WTC11 (cell line): ENCODE data around the gene VPS41. TPM values are rescaled to one million over a fixed set of nuclear protein-coding genes. Genes with fewer than 3 reads are reported as not detected.

Source experiments
- ATAC-seq: fragments of 200-7000 bp; cut with Tn5 transposase; 2 replicates; pipeline ENCODE4 v1.10.0; 2021; ENCODE audit warnings: mild to moderate bottlenecking, moderate library complexity
- CTCF ChIA-PET: fragments of 300-600 bp; sonication (Branson Sonifier 250); formaldehyde crosslinking; loops from one replicate; lab custom pipeline; 2021; ENCODE audit warnings: antibody characterized with exemption; lab: Charles Lee
- POLR2A ChIA-PET: fragments of 350-600 bp; sonication (Branson Sonifier 250); formaldehyde crosslinking; loops from one replicate; lab custom pipeline; 2021; ENCODE audit warnings: antibody characterized with exemption; lab: Charles Lee
- DNase-seq: peaks from one replicate; pipeline ENCODE4 v3.0.0; 2021; ENCODE audit warnings: low spot score
- H3K27ac Mint-ChIP-seq: 2 replicates; pipeline ENCODE4 v1.8.0; 2021; ENCODE audit warnings: mixed read lengths
- H3K27me3 Mint-ChIP-seq: 2 replicates; pipeline ENCODE4 v1.8.0; 2021; ENCODE audit warnings: low read depth, mild to moderate bottlenecking, moderate library complexity, mixed read lengths
- H3K36me3 Mint-ChIP-seq: 2 replicates; pipeline ENCODE4 v1.8.0; 2021; ENCODE audit warnings: mixed read lengths
- H3K4me1 Mint-ChIP-seq: 2 replicates; pipeline ENCODE4 v1.8.0; 2022; ENCODE audit warnings: mixed read lengths
- H3K4me3 Mint-ChIP-seq: 2 replicates; pipeline ENCODE4 v1.8.0; 2021; ENCODE audit warnings: mild to moderate bottlenecking, moderate library complexity, mixed read lengths
- H3K9me3 Mint-ChIP-seq: 2 replicates; pipeline ENCODE4 v1.8.0; 2021; ENCODE audit warnings: mixed read lengths
- ATF2 ChIP-seq: sonication (generic); formaldehyde crosslinking; IDR thresholded peaks from 2 replicates; pipeline ENCODE4 v1.8.1; 2022; ENCODE audit warnings: low read depth, missing genetic modification reagents, borderline replicate concordance
- ATF6 ChIP-seq: sonication (generic); formaldehyde crosslinking; IDR thresholded peaks from 2 replicates; pipeline ENCODE4 v1.8.1; 2023; ENCODE audit warnings: mild to moderate bottlenecking, missing genetic modification reagents
- CTCF ChIP-seq: fragments of 200-600 bp; IDR thresholded peaks from 2 replicates; pipeline ENCODE4 v1.8.0; 2022; ENCODE audit warnings: antibody characterized with exemption
- FOXJ3 ChIP-seq: sonication (generic); formaldehyde crosslinking; IDR thresholded peaks from 2 replicates; pipeline ENCODE4 v1.9.0; 2021; ENCODE audit warnings: missing genetic modification reagents, mild to moderate bottlenecking, borderline replicate concordance
- HMGA2 ChIP-seq: fragments of 250-450 bp; sonication (Bioruptor Pico); IDR thresholded peaks from 2 replicates; pipeline ENCODE4 v1.4.0; 2021; ENCODE audit warnings: mild to moderate bottlenecking, moderate library complexity
- JUN ChIP-seq: sonication (generic); formaldehyde crosslinking; IDR thresholded peaks from 2 replicates; pipeline ENCODE4 v1.8.0; 2023; ENCODE audit warnings: mild to moderate bottlenecking, missing genetic modification reagents
- MLX ChIP-seq: sonication (generic); formaldehyde crosslinking; IDR thresholded peaks from 2 replicates; pipeline ENCODE4 v1.8.1; 2023; ENCODE audit warnings: mild to moderate bottlenecking, missing genetic modification reagents, moderate library complexity
- MYBL2 ChIP-seq: sonication (generic); formaldehyde crosslinking; IDR thresholded peaks from 2 replicates; pipeline ENCODE4 v1.8.1; 2023; ENCODE audit warnings: mild to moderate bottlenecking, moderate library complexity, missing genetic modification reagents
- NR2C2 ChIP-seq: sonication (generic); formaldehyde crosslinking; IDR thresholded peaks from 2 replicates; pipeline ENCODE4 v1.8.0; 2022; ENCODE audit warnings: mild to moderate bottlenecking, missing genetic modification reagents
- PRRX2 ChIP-seq: fragments of 250-450 bp; sonication (Bioruptor Pico); IDR thresholded peaks from 2 replicates; pipeline ENCODE4 v1.8.0; 2021; ENCODE audit warnings: mild to moderate bottlenecking
- RELA ChIP-seq: sonication (generic); formaldehyde crosslinking; IDR thresholded peaks from 2 replicates; pipeline ENCODE4 v1.8.1; 2022; ENCODE audit warnings: missing genetic modification reagents, mild to moderate bottlenecking, borderline replicate concordance
- SMAD4 ChIP-seq: sonication (generic); formaldehyde crosslinking; IDR thresholded peaks from 2 replicates; pipeline ENCODE4 v1.8.0; 2022; ENCODE audit warnings: mild to moderate bottlenecking, missing genetic modification reagents
- SP1 ChIP-seq: sonication (generic); formaldehyde crosslinking; conservative IDR thresholded peaks from 2 replicates; pipeline ENCODE4 v1.8.1; 2022; ENCODE audit warnings: missing genetic modification reagents
- STAT6 ChIP-seq: sonication (generic); formaldehyde crosslinking; conservative IDR thresholded peaks from 2 replicates; pipeline ENCODE4 v1.8.1; 2023; ENCODE audit warnings: mild to moderate bottlenecking, low read depth, missing genetic modification reagents, moderate library complexity
- TEAD4 ChIP-seq: sonication (generic); formaldehyde crosslinking; IDR thresholded peaks from 2 replicates; pipeline ENCODE4 v1.8.0; 2022; ENCODE audit warnings: mild to moderate bottlenecking, missing genetic modification reagents
- TP53 ChIP-seq: sonication (generic); formaldehyde crosslinking; IDR thresholded peaks from 2 replicates; pipeline ENCODE4 v1.8.1; 2023; ENCODE audit warnings: mild to moderate bottlenecking, missing genetic modification reagents
- ZNF121 ChIP-seq: sonication (generic); formaldehyde crosslinking; IDR thresholded peaks from 2 replicates; pipeline ENCODE4 v1.8.0; 2023; ENCODE audit warnings: missing genetic modification reagents
- ZNF423 ChIP-seq: fragments of 250-450 bp; sonication (Bioruptor Pico); IDR thresholded peaks from 2 replicates; pipeline ENCODE4 v2.1.2; 2022; ENCODE audit warnings: mild to moderate bottlenecking, moderate library complexity
- total RNA-seq: library from RNA; stranded (reverse); gene quantifications from 3 replicates; pipeline ENCODE4 v1.2.3, GENCODE V29; 2021
- TF ChIP-seq, protein P1 (sequence below): sonication (generic); formaldehyde crosslinking; conservative IDR thresholded peaks from 2 replicates; pipeline ENCODE4 v1.8.1; 2022; ENCODE audit warnings: mild to moderate bottlenecking, missing genetic modification reagents
- TF ChIP-seq, protein P2 (sequence below): sonication (generic); formaldehyde crosslinking; IDR thresholded peaks from 2 replicates; pipeline ENCODE4 v1.8.0; 2023; ENCODE audit warnings: mild to moderate bottlenecking, missing genetic modification reagents
- TF ChIP-seq, protein P3 (sequence below): sonication (generic); formaldehyde crosslinking; IDR thresholded peaks from 2 replicates; pipeline ENCODE4 v1.8.0; 2022; ENCODE audit warnings: mild to moderate bottlenecking, missing genetic modification reagents

VPS41 gene
- total RNA-seq, 1 experiment from 2014 or later, result 50.3 TPM

DNA sequence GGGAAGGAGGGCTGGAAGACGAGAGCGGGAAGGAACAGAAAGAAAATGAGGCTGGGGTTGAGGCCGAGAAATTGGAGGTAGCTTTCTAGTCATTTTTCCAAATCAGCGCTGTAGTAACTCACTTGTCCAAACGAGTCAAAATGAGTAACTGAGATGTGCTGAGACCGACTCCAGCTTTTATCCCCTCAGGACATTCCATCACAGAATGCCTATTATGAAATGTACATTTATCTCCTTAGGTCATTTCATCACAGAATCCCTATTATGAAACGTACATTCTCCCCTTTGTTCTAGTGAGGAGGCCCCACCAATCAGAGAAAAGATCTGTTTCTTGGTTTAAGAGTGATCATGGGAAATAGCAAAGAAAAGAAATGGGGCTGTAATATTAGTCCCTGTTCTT lies 222.1 kb downstream of the VPS41 start (continued):
- TF ChIP-seq STAT6 (CRISPR knock-in tag) (no peak), SMAD4 (CRISPR knock-in tag) (no peak), FOXJ3 (CRISPR knock-in tag) (no peak), HMGA2 (CRISPR knock-in tag) (no peak), TP53 (CRISPR knock-in tag) (no peak), NR2C2 (no peak)
- TF ChIP-seq, protein P1, sequence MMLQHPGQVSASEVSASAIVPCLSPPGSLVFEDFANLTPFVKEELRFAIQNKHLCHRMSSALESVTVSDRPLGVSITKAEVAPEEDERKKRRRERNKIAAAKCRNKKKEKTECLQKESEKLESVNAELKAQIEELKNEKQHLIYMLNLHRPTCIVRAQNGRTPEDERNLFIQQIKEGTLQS (CRISPR knock-in tag), result no peak

- ChIA-PET POLR2A (no interaction called here), CTCF (no interaction called here)
- Mint-ChIP-seq H3K36me3 (no peaks in the 10 kb centered on the region), H3K9me3 (peaks cover 16% of the 10 kb centered on the region), H3K27me3 (no peaks in the 10 kb centered on the region; the same call in 1 of the 2 replicates), H3K4me1 (peaks cover 11% of the 10 kb centered on the region), H3K27ac (no peak overlapping the region), H3K4me3 (no peak overlapping the region)
- ATAC-seq (no peak), DNase-seq (no peak)
- TF ChIP-seq MLX (CRISPR knock-in tag), result no peak
- no peak for TF ChIP-seq ATF6 (CRISPR knock-in tag)
- TF ChIP-seq HMGA2 (CRISPR knock-in tag), result no peak
- no peak for TF ChIP-seq ZNF121 (CRISPR knock-in tag)
- no peak for TF ChIP-seq SP1 (CRISPR knock-in tag)
- no peak for TF ChIP-seq ZNF423 (CRISPR knock-in tag)
- TF ChIP-seq, protein P2, sequence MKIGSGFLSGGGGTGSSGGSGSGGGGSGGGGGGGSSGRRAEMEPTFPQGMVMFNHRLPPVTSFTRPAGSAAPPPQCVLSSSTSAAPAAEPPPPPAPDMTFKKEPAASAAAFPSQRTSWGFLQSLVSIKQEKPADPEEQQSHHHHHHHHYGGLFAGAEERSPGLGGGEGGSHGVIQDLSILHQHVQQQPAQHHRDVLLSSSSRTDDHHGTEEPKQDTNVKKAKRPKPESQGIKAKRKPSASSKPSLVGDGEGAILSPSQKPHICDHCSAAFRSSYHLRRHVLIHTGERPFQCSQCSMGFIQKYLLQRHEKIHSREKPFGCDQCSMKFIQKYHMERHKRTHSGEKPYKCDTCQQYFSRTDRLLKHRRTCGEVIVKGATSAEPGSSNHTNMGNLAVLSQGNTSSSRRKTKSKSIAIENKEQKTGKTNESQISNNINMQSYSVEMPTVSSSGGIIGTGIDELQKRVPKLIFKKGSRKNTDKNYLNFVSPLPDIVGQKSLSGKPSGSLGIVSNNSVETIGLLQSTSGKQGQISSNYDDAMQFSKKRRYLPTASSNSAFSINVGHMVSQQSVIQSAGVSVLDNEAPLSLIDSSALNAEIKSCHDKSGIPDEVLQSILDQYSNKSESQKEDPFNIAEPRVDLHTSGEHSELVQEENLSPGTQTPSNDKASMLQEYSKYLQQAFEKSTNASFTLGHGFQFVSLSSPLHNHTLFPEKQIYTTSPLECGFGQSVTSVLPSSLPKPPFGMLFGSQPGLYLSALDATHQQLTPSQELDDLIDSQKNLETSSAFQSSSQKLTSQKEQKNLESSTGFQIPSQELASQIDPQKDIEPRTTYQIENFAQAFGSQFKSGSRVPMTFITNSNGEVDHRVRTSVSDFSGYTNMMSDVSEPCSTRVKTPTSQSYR, result no peak
- TF ChIP-seq MYBL2 (CRISPR knock-in tag), result no peak
- TF ChIP-seq CTCF, result no peak
- TF ChIP-seq NR2C2, result no peak
- TF ChIP-seq, protein P1 (CRISPR knock-in tag), result no peak
- no peak for TF ChIP-seq JUN (CRISPR knock-in tag)
- no peak for TF ChIP-seq PRRX2 (CRISPR knock-in tag)
- TF ChIP-seq, protein P3, sequence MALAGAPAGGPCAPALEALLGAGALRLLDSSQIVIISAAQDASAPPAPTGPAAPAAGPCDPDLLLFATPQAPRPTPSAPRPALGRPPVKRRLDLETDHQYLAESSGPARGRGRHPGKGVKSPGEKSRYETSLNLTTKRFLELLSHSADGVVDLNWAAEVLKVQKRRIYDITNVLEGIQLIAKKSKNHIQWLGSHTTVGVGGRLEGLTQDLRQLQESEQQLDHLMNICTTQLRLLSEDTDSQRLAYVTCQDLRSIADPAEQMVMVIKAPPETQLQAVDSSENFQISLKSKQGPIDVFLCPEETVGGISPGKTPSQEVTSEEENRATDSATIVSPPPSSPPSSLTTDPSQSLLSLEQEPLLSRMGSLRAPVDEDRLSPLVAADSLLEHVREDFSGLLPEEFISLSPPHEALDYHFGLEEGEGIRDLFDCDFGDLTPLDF (CRISPR knock-in tag), result no peak
- no peak for TF ChIP-seq TEAD4
- no peak for TF ChIP-seq RELA (CRISPR knock-in tag)
- no peak for TF ChIP-seq ATF2 (CRISPR knock-in tag)
Measured at GRCh38 chr7:38685851-38686250, 223.1 kb downstream of the VPS41 start.
